ENCODE data around the gene PIGQ. TPM values are rescaled to one million over a fixed set of nuclear protein-coding genes. Genes with fewer than 3 reads are reported as not detected.
A peak's percentile ranks its signal among the peaks of the same experiment; 100 is the strongest.

Gene PIGQ
- total RNA-seq, 1 donor from 2014 or later, result 70.2 TPM

DNA sequence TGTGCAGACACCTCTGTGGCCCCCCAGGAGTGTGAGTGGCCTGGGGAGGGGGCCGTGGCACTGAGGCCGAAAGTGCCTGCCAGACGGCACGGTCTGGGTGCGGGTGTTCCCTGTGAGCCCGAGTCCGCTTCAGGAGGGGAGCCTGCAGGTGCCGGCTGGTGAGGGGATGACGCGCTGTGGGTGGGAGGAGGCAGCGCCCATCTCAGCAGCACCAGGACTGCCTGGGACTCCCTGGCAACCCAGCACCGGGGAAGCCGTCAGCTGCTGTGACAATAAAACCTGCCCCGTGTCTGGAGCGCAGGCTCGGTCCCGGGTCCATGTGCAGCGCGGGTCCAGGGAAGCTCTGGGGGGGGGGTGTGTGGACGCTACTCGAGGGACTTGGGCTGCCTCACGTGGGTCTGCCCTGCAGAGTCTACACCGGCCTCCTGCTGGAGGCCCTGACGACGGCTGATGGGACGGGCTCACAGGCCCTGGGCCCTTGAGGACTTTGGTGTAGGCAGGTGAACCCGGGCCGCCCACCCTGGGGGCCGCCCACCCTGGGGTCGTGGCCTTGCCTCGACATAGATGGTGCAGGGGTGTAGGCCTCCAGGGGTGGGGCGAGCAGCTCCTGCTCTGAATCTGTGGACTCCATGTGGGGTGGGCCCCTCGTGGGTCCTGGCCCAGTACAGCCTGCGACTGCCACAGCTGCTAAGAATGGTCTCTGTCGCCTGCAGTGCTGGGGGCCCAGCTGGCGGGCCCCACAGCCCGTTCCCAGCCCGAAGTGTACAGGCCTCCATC, 14.2 kb downstream of the PIGQ start:
- no peaks in the 10 kb centered on the region for H3K27me3 ChIP-seq
- H3K36me3 ChIP-seq, result peaks cover 7% of the 10 kb centered on the region in 2 donors
- TF ChIP-seq, protein P1, sequence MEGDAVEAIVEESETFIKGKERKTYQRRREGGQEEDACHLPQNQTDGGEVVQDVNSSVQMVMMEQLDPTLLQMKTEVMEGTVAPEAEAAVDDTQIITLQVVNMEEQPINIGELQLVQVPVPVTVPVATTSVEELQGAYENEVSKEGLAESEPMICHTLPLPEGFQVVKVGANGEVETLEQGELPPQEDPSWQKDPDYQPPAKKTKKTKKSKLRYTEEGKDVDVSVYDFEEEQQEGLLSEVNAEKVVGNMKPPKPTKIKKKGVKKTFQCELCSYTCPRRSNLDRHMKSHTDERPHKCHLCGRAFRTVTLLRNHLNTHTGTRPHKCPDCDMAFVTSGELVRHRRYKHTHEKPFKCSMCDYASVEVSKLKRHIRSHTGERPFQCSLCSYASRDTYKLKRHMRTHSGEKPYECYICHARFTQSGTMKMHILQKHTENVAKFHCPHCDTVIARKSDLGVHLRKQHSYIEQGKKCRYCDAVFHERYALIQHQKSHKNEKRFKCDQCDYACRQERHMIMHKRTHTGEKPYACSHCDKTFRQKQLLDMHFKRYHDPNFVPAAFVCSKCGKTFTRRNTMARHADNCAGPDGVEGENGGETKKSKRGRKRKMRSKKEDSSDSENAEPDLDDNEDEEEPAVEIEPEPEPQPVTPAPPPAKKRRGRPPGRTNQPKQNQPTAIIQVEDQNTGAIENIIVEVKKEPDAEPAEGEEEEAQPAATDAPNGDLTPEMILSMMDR (IDR thresholded peaks at IDR 0.05), result no peak
- no peak overlapping the region for H3K4me3 ChIP-seq
- no peaks in the 10 kb centered on the region for H3K9me3 ChIP-seq
- H3K4me1 ChIP-seq, result peaks cover 8 to 13% of the 10 kb centered on the region in 2 donors
- no peak overlapping the region for H3K27ac ChIP-seq
- no peak for DNase-seq (ENCODE audit: low spot score in 2 of 2)
- intact Hi-C loops (cut with DNase I), result no loop called here

DNA sequence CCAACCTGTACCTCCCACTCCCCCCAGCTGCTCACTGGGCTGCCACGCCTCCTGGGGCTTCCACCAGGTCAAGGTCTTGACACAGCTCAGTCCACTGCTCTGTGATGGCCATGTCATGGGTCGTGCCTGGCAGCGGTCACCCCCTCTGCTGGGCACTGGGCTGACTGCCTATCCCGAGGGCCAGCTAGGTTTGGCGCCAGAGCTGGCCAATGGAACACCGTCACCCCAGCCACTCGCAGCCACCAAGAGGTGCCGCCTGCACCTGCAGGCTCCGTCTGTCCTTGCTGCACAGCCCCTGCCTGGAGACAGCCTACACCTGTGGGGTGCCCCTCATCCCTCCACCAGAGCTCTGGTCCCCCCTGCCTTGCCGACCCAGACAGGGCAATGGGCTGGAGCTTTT, 15.6 kb downstream of the PIGQ start:
- peaks cover 8 to 13% of the 10 kb centered on the region in 2 donors for H3K4me1 ChIP-seq
- no peaks in the 10 kb centered on the region for H3K9me3 ChIP-seq
- no peaks in the 10 kb centered on the region for H3K27me3 ChIP-seq
- H3K36me3 ChIP-seq, result peaks cover 7% of the 10 kb centered on the region in 2 donors
- DNase-seq (ENCODE audit: low spot score in 2 of 2), result no peak
- H3K4me3 ChIP-seq, result no peak overlapping the region
- H3K27ac ChIP-seq, result no peak overlapping the region
- TF ChIP-seq, protein P1 (IDR thresholded peaks at IDR 0.05), result no peak
- intact Hi-C loops (cut with DNase I), result loop anchor here (5.0 kb wide), 2 partner anchors 203 to 353 kb away; partner anchors contain the start of genes FAM234A and PGAP6

DNA sequence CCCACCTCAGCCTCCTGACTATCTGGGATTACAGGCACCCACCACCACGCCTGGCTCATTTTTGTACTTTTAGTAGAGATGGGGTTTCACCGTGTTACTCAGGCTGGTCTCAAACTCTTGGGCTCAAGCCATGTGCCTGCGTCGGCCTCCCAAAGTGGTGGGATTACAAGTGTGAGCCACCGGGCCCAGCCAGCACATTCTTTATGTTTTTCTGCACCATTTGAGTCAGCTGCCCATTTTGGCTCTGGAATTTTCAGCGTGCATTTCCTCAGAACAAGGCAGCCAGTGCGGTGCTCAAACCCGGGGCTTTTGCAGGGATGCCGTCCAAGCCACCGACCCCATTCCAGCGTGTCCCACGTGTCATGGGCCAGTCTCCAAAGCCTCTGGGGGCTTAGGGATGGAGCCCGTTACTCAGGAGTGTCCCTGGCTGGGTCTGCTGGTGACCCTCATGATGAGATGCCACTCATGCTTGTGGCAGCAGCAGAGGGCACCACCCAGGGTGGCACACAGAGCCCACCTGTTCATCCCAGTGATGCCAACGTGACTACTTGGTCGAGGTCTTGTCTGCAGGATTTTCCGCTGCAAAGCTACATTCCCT, 16.4 kb downstream of the PIGQ start:
- Histone ChIP-seq H3K9me3 (no peaks in the 10 kb centered on the region), H3K27me3 (no peaks in the 10 kb centered on the region), H3K4me3 (no peak overlapping the region), H3K4me1 (peaks cover 8 to 19% of the 10 kb centered on the region in 2 donors), H3K27ac (no peak overlapping the region), H3K36me3 (peaks cover 1 to 7% of the 10 kb centered on the region in 2 donors)
- no peak for DNase-seq (ENCODE audit: low spot score in 2 of 2)
- intact Hi-C loops (cut with DNase I), result loop anchor here (5.0 kb wide), 2 partner anchors 204 to 354 kb away; partner anchors contain the start of genes FAM234A and PGAP6
- TF ChIP-seq, protein P1 (IDR thresholded peaks at IDR 0.05), result no peak

DNA sequence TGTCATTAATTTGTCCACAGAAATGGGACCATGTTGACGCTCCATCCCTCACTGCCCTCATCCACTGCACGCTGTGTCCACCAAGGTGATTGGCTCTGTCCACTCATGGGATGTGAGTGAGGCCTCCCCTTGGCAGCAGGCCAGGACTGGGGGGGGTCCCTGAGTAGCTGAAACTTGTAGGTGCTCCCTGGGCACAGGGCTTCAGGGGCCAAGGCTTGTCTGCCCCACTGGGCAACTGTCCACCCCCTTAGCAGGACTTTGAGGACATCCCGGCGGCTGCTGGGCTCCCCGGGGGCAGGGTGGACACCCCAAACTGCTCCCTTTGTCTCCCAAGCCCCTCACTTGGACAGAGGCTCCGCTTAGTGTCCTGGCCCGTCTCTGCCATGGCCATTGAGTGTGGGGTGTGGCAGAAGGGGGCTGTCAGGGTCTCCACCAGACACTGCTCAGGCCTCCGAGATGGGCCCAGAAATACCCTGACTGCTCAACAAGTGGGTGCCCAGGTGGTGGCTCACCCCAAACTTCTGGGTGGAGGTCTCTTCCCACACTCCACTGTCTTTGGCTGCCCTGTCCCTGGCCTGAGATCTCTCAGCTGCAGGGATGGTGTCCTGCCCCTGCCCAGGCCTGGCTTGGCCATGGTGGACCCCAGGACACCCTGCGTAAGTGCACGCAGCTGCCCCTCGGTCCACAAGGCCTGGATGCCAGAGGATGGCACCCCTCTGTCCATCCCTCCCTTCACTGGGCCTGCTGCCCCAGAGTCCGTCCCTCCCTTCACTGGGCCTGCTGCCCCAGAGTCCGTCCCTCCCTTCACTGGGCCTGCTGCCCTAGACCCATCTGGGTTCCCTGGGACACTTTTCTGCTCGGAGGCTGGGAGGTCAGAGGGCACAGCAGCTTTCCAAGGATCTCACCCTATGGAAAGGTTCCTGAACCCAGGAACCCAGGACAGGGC, 17.1 kb downstream of the PIGQ start:
- intact Hi-C loops (cut with DNase I), result loop anchor here (5.0 kb wide), 2 partner anchors 205 to 355 kb away; partner anchors contain the start of genes FAM234A and PGAP6
- TF ChIP-seq, protein P1 (IDR thresholded peaks at IDR 0.05), result no peak

DNA sequence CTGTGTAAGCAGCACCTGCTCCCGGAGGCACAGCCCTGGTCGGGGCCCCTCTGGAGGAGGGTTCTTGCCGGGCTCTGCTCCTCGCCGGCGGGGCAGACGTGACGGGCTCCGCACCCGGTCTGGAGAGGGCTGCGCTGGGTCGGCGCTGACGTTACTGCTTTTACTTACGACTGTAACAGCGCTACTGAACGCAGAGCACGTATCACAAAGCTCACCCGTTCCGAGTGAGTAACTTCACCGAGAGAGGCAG, 18.8 kb downstream of the PIGQ start:
- no peaks in the 10 kb centered on the region for H3K36me3 ChIP-seq
- peak overlapping the region; percentile 75 to 81 for H3K4me3 ChIP-seq
- intact Hi-C loops (cut with DNase I), result loop anchor here (5.0 kb wide), 2 partner anchors 206 to 356 kb away; partner anchors contain the start of genes FAM234A and PGAP6
- TF ChIP-seq, protein P1 (IDR thresholded peaks at IDR 0.05), result no peak
- peak in 1 of 2 donors; percentile 75 for DNase-seq (ENCODE audit: low spot score in 2 of 2)
- H3K27me3 ChIP-seq, result no peaks in the 10 kb centered on the region
- H3K27ac ChIP-seq, result peak overlapping the region; percentile 92 to 94
- H3K4me1 ChIP-seq, result peaks cover 8 to 32% of the 10 kb centered on the region in 2 donors
- H3K9me3 ChIP-seq, result no peaks in the 10 kb centered on the region

More for the DNA sequence above, 17.1 kb downstream of the PIGQ start:
- H3K4me3 ChIP-seq, result no peak overlapping the region
- H3K27me3 ChIP-seq, result no peaks in the 10 kb centered on the region
- no peaks in the 10 kb centered on the region for H3K9me3 ChIP-seq
- H3K4me1 ChIP-seq, result peaks cover 8 to 27% of the 10 kb centered on the region in 2 donors
- peaks cover 0 to 7% of the 10 kb centered on the region in 2 donors for H3K36me3 ChIP-seq
- no peak overlapping the region for H3K27ac ChIP-seq
- DNase-seq (ENCODE audit: low spot score in 2 of 2), result no peak
